ENCODE measurements around the gene CACNB3.

Gene CACNB3

GRCh38 chr12:48775299-48775698, 43.0 kb upstream of the CACNB3 start:
- no peak for DNase-seq (ENCODE audit: low read depth)
- no peak for TF ChIP-seq CTCF (IDR thresholded peaks at IDR 0.05; ENCODE audit: insufficient read depth, low read depth, low read length, missing control alignments)
- no peak overlapping the region for H3K4me3 ChIP-seq (ENCODE audit: low read length)

GRCh38 chr12:48775991-48776649, 42.2 kb upstream of the CACNB3 start:
- no peak for DNase-seq (ENCODE audit: low read depth)
- TF ChIP-seq CTCF (IDR thresholded peaks at IDR 0.05; ENCODE audit: insufficient read depth, low read depth, low read length, missing control alignments): no peak
- no peak overlapping the region for H3K4me3 ChIP-seq (ENCODE audit: low read length)

- no peak for DNase-seq (ENCODE audit: low read depth)
- no peak overlapping the region for H3K4me3 ChIP-seq (ENCODE audit: low read length)
- TF ChIP-seq CTCF (IDR thresholded peaks at IDR 0.05; ENCODE audit: insufficient read depth, low read depth, low read length, missing control alignments): no peak
Measured at GRCh38 chr12:48776956-48777355, 41.3 kb upstream of the CACNB3 start.

- TF ChIP-seq CTCF (IDR thresholded peaks at IDR 0.05; ENCODE audit: insufficient read depth, low read depth, low read length, missing control alignments): no peak
- H3K4me3 ChIP-seq (ENCODE audit: low read length): no peak overlapping the region
- DNase-seq (ENCODE audit: low read depth): no peak
Measured at GRCh38 chr12:48777501-48778400, 40.5 kb upstream of the CACNB3 start.

- TF ChIP-seq CTCF (IDR thresholded peaks at IDR 0.05; ENCODE audit: insufficient read depth, low read depth, low read length, missing control alignments): no peak
- no peak for DNase-seq (ENCODE audit: low read depth)
- no peak overlapping the region for H3K4me3 ChIP-seq (ENCODE audit: low read length)
Measured at GRCh38 chr12:48779869-48780268, 38.4 kb upstream of the CACNB3 start.

- no peak for DNase-seq (ENCODE audit: low read depth)
- no peak overlapping the region for H3K4me3 ChIP-seq (ENCODE audit: low read length)
- TF ChIP-seq CTCF (IDR thresholded peaks at IDR 0.05; ENCODE audit: insufficient read depth, low read depth, low read length, missing control alignments): no peak
Measured at GRCh38 chr12:48780381-48781025, 37.8 kb upstream of the CACNB3 start.

Measured in epithelial cell of esophagus (primary cell).